Measurements from ENCODE around the gene AFAP1. TPM values are rescaled to one million over a fixed set of nuclear protein-coding genes. Genes with fewer than 3 reads are reported as not detected.

The AFAP1 gene
- polyA plus RNA-seq, 3 donors: not detected

DNA sequence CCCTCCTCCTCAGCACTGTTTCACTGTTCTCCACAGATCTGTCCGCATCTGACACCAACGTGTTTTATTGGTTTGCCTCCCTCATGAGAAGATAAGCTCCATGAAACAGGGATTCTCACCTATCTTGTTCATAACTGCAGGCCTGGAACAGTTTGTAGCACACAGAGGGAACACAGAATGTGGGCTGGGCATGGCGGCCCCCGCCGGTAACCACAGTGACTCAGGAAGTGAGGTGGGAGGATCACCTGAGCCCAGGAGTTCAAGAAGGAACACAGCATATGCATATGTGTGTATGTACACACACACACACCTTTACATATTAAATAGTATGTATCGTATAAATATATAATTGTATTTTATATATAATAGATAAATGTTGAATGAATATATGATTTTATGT, 168.6 kb downstream of the AFAP1 start:
- Mint-ChIP-seq H3K27ac (no peak overlapping the region), H3K36me3 (peaks cover 0 to 41% of the 10 kb centered on the region in 2 donors), H3K4me1 (no peaks in the 10 kb centered on the region), H3K27me3 (ENCODE audit: low read depth in 3 of 3) (peaks cover 5 to 20% (median 6%) of the 10 kb centered on the region in 3 donors), H3K4me3 (no peak overlapping the region), H3K9me3 (peaks cover 0 to 4% (median 0%) of the 10 kb centered on the region in 7 donors)
- no CpG with 5 or more reads among the region's 6 CpGs for WGBS (ENCODE audit: insufficient coverage)
- Histone ChIP-seq H4K20me1 (ENCODE audit: insufficient read depth, low read length) (no peaks in the 10 kb centered on the region), H3K4me1 (ENCODE audit: control insufficient read depth in 1 of 2, insufficient read depth in 2 of 2, low read length in 2 of 2) (no peaks in the 10 kb centered on the region), H3K9ac (ENCODE audit: insufficient read depth, low read length, poor library complexity, severe bottlenecking) (no peak overlapping the region), H3K4me3 (replicated peaks in 1 of 3; ENCODE audit: low read depth in 2 of 3, low read length in 3 of 3) (no peak overlapping the region), H3K9me3 (replicated peaks in 1 of 2; ENCODE audit: control insufficient read depth in 1 of 2, insufficient read depth in 1 of 2, low read length in 2 of 2) (no peaks in the 10 kb centered on the region), H3K79me2 (ENCODE audit: insufficient read depth, low read length) (no peaks in the 10 kb centered on the region), H2AFZ (ENCODE audit: insufficient read depth, low read depth, low read length, poor library complexity, severe bottlenecking) (no peak overlapping the region), H3K27me3 (ENCODE audit: control insufficient read depth in 2 of 2, insufficient read depth in 2 of 2, low read length in 2 of 2) (no peaks in the 10 kb centered on the region), H3K36me3 (replicated peaks in 1 of 2; ENCODE audit: control insufficient read depth in 1 of 2, insufficient read depth in 2 of 2, low read length in 2 of 2) (peaks cover 0 to 5% of the 10 kb centered on the region in 2 donors), H3K4me2 (replicated peaks; ENCODE audit: extremely low read depth, low read length, poor library complexity, severe bottlenecking) (no peak overlapping the region), H3K27ac (ENCODE audit: low read depth in 1 of 2, low read length in 2 of 2) (no peak overlapping the region)
- DNase-seq: no peak
- TF ChIP-seq CTCF (IDR thresholded peaks at IDR 0.05): no peak
- intact Hi-C loops (cut with micrococcal nuclease): no loop called here

DNA sequence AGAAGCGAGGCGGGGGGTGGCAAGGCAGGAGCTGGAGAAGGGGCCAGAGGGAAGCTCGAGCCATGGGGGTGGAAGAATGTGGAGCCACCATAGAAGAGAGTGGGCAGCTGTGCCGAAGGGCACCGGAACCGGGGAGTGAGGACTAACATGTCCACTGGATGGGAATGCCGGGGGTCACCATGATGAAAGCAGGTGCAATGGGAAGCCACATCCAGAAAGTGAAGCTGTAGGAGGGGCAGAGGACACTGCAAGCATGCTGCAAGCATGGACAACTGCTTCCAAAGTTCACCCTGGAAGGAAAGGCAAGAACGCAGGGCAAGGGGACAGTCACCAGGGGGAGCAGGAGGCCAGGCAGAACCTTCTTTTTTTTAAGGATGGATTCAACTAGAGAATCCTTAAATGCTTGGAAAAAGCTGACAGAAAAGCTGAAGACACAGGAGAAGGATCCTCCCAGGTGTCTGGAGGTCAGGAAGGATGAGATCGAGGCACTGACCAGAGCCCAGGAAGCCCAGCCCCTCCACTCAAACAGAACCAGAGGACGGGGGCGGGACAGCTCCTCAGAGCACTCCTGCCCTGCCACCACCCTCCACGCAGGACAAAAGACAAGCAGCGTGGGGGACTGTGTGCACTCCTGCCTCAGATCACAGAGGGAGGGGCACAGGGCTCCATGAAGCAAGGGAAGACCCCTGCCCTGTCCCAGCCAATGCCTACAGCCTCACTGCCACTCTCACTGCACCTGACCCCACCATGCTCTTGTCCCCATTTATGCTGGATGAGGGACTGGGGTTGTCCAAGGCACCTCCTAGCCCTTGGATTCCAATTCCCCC, 169.2 kb downstream of the AFAP1 start:
- Mint-ChIP-seq H3K4me3 (no peak overlapping the region), H3K27ac (no peak overlapping the region), H3K36me3 (peaks cover 0 to 43% of the 10 kb centered on the region in 2 donors), H3K9me3 (peaks cover 0 to 4% (median 0%) of the 10 kb centered on the region in 7 donors), H3K4me1 (no peaks in the 10 kb centered on the region), H3K27me3 (ENCODE audit: low read depth in 3 of 3) (peaks cover 5 to 20% (median 8%) of the 10 kb centered on the region in 3 donors)
- H4K20me1 ChIP-seq (ENCODE audit: insufficient read depth, low read length): no peaks in the 10 kb centered on the region
- DNase-seq: no peak
- no peak overlapping the region for H2AFZ ChIP-seq (ENCODE audit: insufficient read depth, low read depth, low read length, poor library complexity, severe bottlenecking)
- H3K4me2 ChIP-seq (replicated peaks; ENCODE audit: extremely low read depth, low read length, poor library complexity, severe bottlenecking): no peak overlapping the region
- intact Hi-C loops (cut with micrococcal nuclease): no loop called here
- H3K9me3 ChIP-seq (replicated peaks in 1 of 2; ENCODE audit: control insufficient read depth in 1 of 2, insufficient read depth in 1 of 2, low read length in 2 of 2): no peaks in the 10 kb centered on the region
- H3K27me3 ChIP-seq (ENCODE audit: control insufficient read depth in 2 of 2, insufficient read depth in 2 of 2, low read length in 2 of 2): no peaks in the 10 kb centered on the region
- peaks cover 0 to 5% of the 10 kb centered on the region in 2 donors for H3K36me3 ChIP-seq (replicated peaks in 1 of 2; ENCODE audit: control insufficient read depth in 1 of 2, insufficient read depth in 2 of 2, low read length in 2 of 2)
- no peaks in the 10 kb centered on the region for H3K4me1 ChIP-seq (ENCODE audit: control insufficient read depth in 1 of 2, insufficient read depth in 2 of 2, low read length in 2 of 2)
- H3K79me2 ChIP-seq (ENCODE audit: insufficient read depth, low read length): no peaks in the 10 kb centered on the region
- 76% methylated on average over 9 of the region's 13 CpGs for WGBS (ENCODE audit: insufficient coverage)
- no peak overlapping the region for H3K27ac ChIP-seq (ENCODE audit: low read depth in 1 of 2, low read length in 2 of 2)
- no peak overlapping the region for H3K4me3 ChIP-seq (replicated peaks in 1 of 3; ENCODE audit: low read depth in 2 of 3, low read length in 3 of 3)
- TF ChIP-seq CTCF (IDR thresholded peaks at IDR 0.05): no peak
- no peak overlapping the region for H3K9ac ChIP-seq (ENCODE audit: insufficient read depth, low read length, poor library complexity, severe bottlenecking)
